BJ (cell line): ENCODE results near the gene TCN1. TPM values are rescaled to one million over a fixed set of nuclear protein-coding genes. Genes with fewer than 3 reads are reported as not detected.

Experiments used
- CTCF ChIA-PET: fragments of 350-600 bp; formaldehyde crosslinking; extraction: SDS; loops from one replicate; lab custom pipeline; 2021; ENCODE audit warnings: antibody characterized with exemption, inconsistent platforms; lab: Yijun Ruan, JAX
- POLR2A ChIA-PET: fragments of 300-600 bp; sonication (Branson Sonifier 250); formaldehyde crosslinking; extraction: SDS; loops from one replicate; lab custom pipeline; 2021; ENCODE audit warnings: antibody characterized with exemption; lab: Charles Lee
- DNase-seq: peaks from one replicate; pipeline ENCODE4 v3.0.0-alpha.2; 2011; ENCODE audit warnings: low read depth
- H3K27me3 ChIP-seq: 2 replicates; pipeline ENCODE4 v1.6.0; 2011; ENCODE audit warnings: low read length; ENCODE audit not compliant: control insufficient read depth, insufficient read depth
- H3K36me3 ChIP-seq: 2 replicates; pipeline ENCODE4 v1.5.1; 2011; ENCODE audit warnings: low read length; ENCODE audit not compliant: control insufficient read depth, insufficient read depth
- H3K4me3 ChIP-seq: 2 replicates; pipeline ENCODE4 v1.5.1; 2011; ENCODE audit warnings: low read depth, mild to moderate bottlenecking, control low read depth, low read length
- polyA plus RNA-seq: library from polyadenylated mRNA; depleted of rRNA; stranded (reverse); fragments of >200 nt; gene quantifications from 2 replicates; pipeline ENCODE4 v1.2.3, GENCODE V29; 2011
- TF ChIP-seq, protein P1 (sequence below): IDR thresholded peaks from 2 replicates; pipeline ENCODE4 v1.5.1; 2011; ENCODE audit warnings: low read depth, mild to moderate bottlenecking, control low read depth, inconsistent platforms, low read length, moderate library complexity; ENCODE audit not compliant: insufficient read depth

Gene TCN1
- polyA plus RNA-seq, 1 experiment, result not detected

- no peak for DNase-seq
Measured at GRCh38 chr11:59879567-59879966, 13.3 kb upstream of the TCN1 start.

GRCh38 chr11:59878575-59878974, 12.3 kb upstream of the TCN1 start, which contains the start of gene OOSP3:
OOSP3 (plus strand) TSS chr11:59878782; CDS start chr11:59878809, 27 bp downstream.
- ChIA-PET POLR2A (no interaction called here), CTCF (no interaction called here)
- Histone ChIP-seq H3K4me3 (no peak within 1 kb of the TSS), H3K36me3 (no peaks in the 10 kb centered on the region), H3K27me3 (no peaks in the 10 kb centered on the region)
- DNase-seq, result no peak
- TF ChIP-seq, protein P1, sequence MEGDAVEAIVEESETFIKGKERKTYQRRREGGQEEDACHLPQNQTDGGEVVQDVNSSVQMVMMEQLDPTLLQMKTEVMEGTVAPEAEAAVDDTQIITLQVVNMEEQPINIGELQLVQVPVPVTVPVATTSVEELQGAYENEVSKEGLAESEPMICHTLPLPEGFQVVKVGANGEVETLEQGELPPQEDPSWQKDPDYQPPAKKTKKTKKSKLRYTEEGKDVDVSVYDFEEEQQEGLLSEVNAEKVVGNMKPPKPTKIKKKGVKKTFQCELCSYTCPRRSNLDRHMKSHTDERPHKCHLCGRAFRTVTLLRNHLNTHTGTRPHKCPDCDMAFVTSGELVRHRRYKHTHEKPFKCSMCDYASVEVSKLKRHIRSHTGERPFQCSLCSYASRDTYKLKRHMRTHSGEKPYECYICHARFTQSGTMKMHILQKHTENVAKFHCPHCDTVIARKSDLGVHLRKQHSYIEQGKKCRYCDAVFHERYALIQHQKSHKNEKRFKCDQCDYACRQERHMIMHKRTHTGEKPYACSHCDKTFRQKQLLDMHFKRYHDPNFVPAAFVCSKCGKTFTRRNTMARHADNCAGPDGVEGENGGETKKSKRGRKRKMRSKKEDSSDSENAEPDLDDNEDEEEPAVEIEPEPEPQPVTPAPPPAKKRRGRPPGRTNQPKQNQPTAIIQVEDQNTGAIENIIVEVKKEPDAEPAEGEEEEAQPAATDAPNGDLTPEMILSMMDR, result no peak

More at GRCh38 chr11:59879567-59879966, 13.3 kb upstream of the TCN1 start:
- ChIA-PET CTCF (interaction anchor here (0.9 kb wide), 1 partner anchor 23 kb away, joined by 3 read pairs; no protein-coding TSS in a partner anchor), POLR2A (no interaction called here)
- Histone ChIP-seq H3K4me3 (no peak overlapping the region), H3K27me3 (no peaks in the 10 kb centered on the region), H3K36me3 (no peaks in the 10 kb centered on the region)
- TF ChIP-seq, protein P1, result no peak

DNA sequence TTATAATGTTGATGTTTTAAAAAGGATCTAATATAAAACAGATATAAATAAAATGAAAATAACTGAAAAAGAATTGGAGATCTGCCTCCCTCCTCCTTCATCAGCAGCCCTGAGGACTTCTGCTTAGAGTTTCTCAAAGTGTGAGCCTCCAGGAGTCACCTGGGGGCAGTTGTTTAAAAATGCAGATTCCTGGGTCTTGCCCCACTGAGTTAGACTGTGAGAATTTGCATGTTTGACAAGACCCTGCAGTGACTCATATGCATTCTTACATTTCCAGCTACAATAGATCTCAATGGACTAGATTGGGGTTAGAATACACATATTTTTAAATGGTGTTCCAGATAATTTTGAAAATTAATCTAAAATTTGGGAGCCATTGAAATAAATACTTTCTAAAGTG, 11.5 kb upstream of the TCN1 start:
- Histone ChIP-seq H3K27me3 (no peaks in the 10 kb centered on the region), H3K4me3 (no peak overlapping the region), H3K36me3 (no peaks in the 10 kb centered on the region)
- ChIA-PET CTCF (no interaction called here), POLR2A (no interaction called here)
- DNase-seq, result no peak
- TF ChIP-seq, protein P1, result no peak

DNA sequence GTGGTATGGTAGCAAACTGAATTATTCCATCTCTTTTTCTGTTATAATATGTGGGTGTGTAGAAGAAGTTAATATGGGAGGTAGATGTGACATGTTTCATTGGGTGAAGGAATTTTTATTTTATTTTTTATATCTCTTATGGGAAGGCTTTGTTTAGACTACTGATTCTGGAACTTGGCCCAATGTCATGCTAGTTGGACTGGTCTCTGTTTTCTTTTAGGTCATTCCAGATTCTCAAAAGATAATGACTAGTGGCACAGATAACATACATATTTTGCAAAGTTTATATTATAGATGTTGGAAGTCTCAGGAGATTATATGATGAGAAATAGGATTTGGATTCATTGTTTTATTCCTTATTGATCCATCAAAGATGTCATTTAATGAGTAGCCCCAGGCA, 11.0 kb upstream of the TCN1 start:
- no peaks in the 10 kb centered on the region for H3K27me3 ChIP-seq

GRCh38 chr11:59875856-59876519, 9.7 kb upstream of the TCN1 start:
- no peak for DNase-seq
- Histone ChIP-seq H3K4me3 (no peak overlapping the region), H3K36me3 (no peaks in the 10 kb centered on the region), H3K27me3 (no peaks in the 10 kb centered on the region)
- CTCF ChIA-PET, result no interaction called here
- POLR2A ChIA-PET, result no interaction called here
- TF ChIP-seq, protein P1, result no peak

More for the DNA sequence above, 11.0 kb upstream of the TCN1 start:
- no peaks in the 10 kb centered on the region for H3K36me3 ChIP-seq
- TF ChIP-seq, protein P1, result no peak
- DNase-seq, result no peak
- no peak overlapping the region for H3K4me3 ChIP-seq
- POLR2A ChIA-PET, result no interaction called here
- CTCF ChIA-PET, result no interaction called here
